Muscle layer of duodenum (tissue), 2 donors: ENCODE measurements around the gene FAM131C.

Source experiments
- H3K27ac ChIP-seq: one replicate; pipeline ENCODE4 v1.7.0; 2013; ENCODE audit warnings: mild to moderate bottlenecking, low read length
- H3K27me3 ChIP-seq: one replicate; pipeline ENCODE4 v1.7.0; 2013; ENCODE audit warnings: low read depth, mild to moderate bottlenecking, control low read depth, low read length
- H3K36me3 ChIP-seq, 2 donors: one replicate each; pipeline ENCODE4 v1.7.0; 2013; ENCODE audit warnings: low read length in 2 of 2, control low read depth in 1 of 2, mild to moderate bottlenecking in 1 of 2; ENCODE audit not compliant: insufficient read depth in 2 of 2, control insufficient read depth in 1 of 2
- H3K4me1 ChIP-seq, 2 donors: one replicate each; pipeline ENCODE4 v1.7.0; 2013; ENCODE audit warnings: low read length in 2 of 2, mild to moderate bottlenecking in 2 of 2, control low read depth in 1 of 2, moderate library complexity in 1 of 2; ENCODE audit not compliant: insufficient read depth in 2 of 2, control insufficient read depth in 1 of 2
- H3K4me3 ChIP-seq, 2 donors: one replicate each; pipeline ENCODE4 v1.7.0; 2013; ENCODE audit warnings: low read length in 2 of 2, low read depth in 1 of 2, mild to moderate bottlenecking in 1 of 2
- H3K9me3 ChIP-seq, 2 donors: one replicate each; pipeline ENCODE4 v1.7.0; 2013; ENCODE audit warnings: low read length in 2 of 2, control low read depth in 1 of 2, mild to moderate bottlenecking in 1 of 2; ENCODE audit not compliant: control insufficient read depth in 1 of 2
- donor health status: healthy.

Gene FAM131C

GRCh38 chr1:16083486-16083885, 10.0 kb upstream of the FAM131C start:
- Histone ChIP-seq H3K27ac (no peak overlapping the region), H3K36me3 (no peaks in the 10 kb centered on the region), H3K9me3 (no peaks in the 10 kb centered on the region), H3K4me1 (peaks cover 0 to 9% of the 10 kb centered on the region in 2 donors), H3K4me3 (no peak overlapping the region), H3K27me3 (no peaks in the 10 kb centered on the region)

- H3K4me3 ChIP-seq, result no peak overlapping the region
- H3K4me1 ChIP-seq, result peaks cover 0 to 9% of the 10 kb centered on the region in 2 donors
- H3K9me3 ChIP-seq, result no peaks in the 10 kb centered on the region
- H3K27me3 ChIP-seq, result no peaks in the 10 kb centered on the region
- no peak overlapping the region for H3K27ac ChIP-seq
- no peaks in the 10 kb centered on the region for H3K36me3 ChIP-seq
Measured at GRCh38 chr1:16082283-16083038, 9.0 kb upstream of the FAM131C start.

- Histone ChIP-seq H3K27ac (no peak overlapping the region), H3K27me3 (no peaks in the 10 kb centered on the region), H3K9me3 (no peaks in the 10 kb centered on the region), H3K4me3 (no peak overlapping the region), H3K36me3 (no peaks in the 10 kb centered on the region), H3K4me1 (peaks cover 0 to 9% of the 10 kb centered on the region in 2 donors)
Measured at GRCh38 chr1:16081636-16082035, 8.2 kb upstream of the FAM131C start.

- Histone ChIP-seq H3K4me1 (peaks cover 0 to 9% of the 10 kb centered on the region in 2 donors), H3K36me3 (no peaks in the 10 kb centered on the region), H3K27ac (no peak overlapping the region), H3K4me3 (no peak overlapping the region), H3K27me3 (no peaks in the 10 kb centered on the region), H3K9me3 (no peaks in the 10 kb centered on the region)
Measured at GRCh38 chr1:16080422-16081150, 7.1 kb upstream of the FAM131C start.

- no peak overlapping the region for H3K4me3 ChIP-seq
- H3K9me3 ChIP-seq, result no peaks in the 10 kb centered on the region
- H3K36me3 ChIP-seq, result no peaks in the 10 kb centered on the region
- peaks cover 4% of the 10 kb centered on the region for H3K27me3 ChIP-seq
- H3K4me1 ChIP-seq, result peaks cover 0 to 11% of the 10 kb centered on the region in 2 donors
- H3K27ac ChIP-seq, result no peak overlapping the region
Measured at GRCh38 chr1:16078925-16079656, 5.6 kb upstream of the FAM131C start.

- Histone ChIP-seq H3K27ac (no peak overlapping the region), H3K27me3 (peaks cover 6% of the 10 kb centered on the region), H3K4me1 (peaks cover 0 to 21% of the 10 kb centered on the region in 2 donors), H3K9me3 (no peaks in the 10 kb centered on the region), H3K36me3 (no peaks in the 10 kb centered on the region), H3K4me3 (no peak overlapping the region)
Measured at GRCh38 chr1:16077406-16078245, 4.2 kb upstream of the FAM131C start.

GRCh38 chr1:16076865-16077238, 3.4 kb upstream of the FAM131C start:
- Histone ChIP-seq H3K27ac (no peak overlapping the region), H3K9me3 (no peaks in the 10 kb centered on the region), H3K27me3 (peaks cover 6% of the 10 kb centered on the region), H3K4me1 (peaks cover 0 to 21% of the 10 kb centered on the region in 2 donors), H3K36me3 (no peaks in the 10 kb centered on the region), H3K4me3 (no peak overlapping the region)

GRCh38 chr1:16076031-16076864, 2.8 kb upstream of the FAM131C start:
- peaks cover 0 to 21% of the 10 kb centered on the region in 2 donors for H3K4me1 ChIP-seq
- H3K27ac ChIP-seq, result no peak overlapping the region
- no peaks in the 10 kb centered on the region for H3K9me3 ChIP-seq
- H3K4me3 ChIP-seq, result no peak overlapping the region
- H3K27me3 ChIP-seq, result peaks cover 6% of the 10 kb centered on the region
- no peaks in the 10 kb centered on the region for H3K36me3 ChIP-seq

GRCh38 chr1:16075337-16076030, 2.0 kb upstream of the FAM131C start:
- Histone ChIP-seq H3K4me3 (no peak overlapping the region), H3K4me1 (peaks cover 0 to 21% of the 10 kb centered on the region in 2 donors), H3K27ac (no peak overlapping the region), H3K9me3 (no peaks in the 10 kb centered on the region), H3K27me3 (peaks cover 6% of the 10 kb centered on the region), H3K36me3 (no peaks in the 10 kb centered on the region)

GRCh38 chr1:16074217-16074616, 766 bp upstream of the FAM131C start:
- Histone ChIP-seq H3K4me3 (no peak overlapping the region), H3K27me3 (peaks cover 6% of the 10 kb centered on the region), H3K27ac (no peak overlapping the region), H3K4me1 (peaks cover 0 to 17% of the 10 kb centered on the region in 2 donors), H3K9me3 (no peaks in the 10 kb centered on the region), H3K36me3 (no peaks in the 10 kb centered on the region)
